22Rv1 (cell line): ENCODE results near the gene TMEM72.

ENCODE experiments used
- H3K27ac ChIP-seq: fragments of 450-650 bp; 2 replicates; pipeline ENCODE4 v1.5.1; 2017
- CTCF ChIP-seq: fragments of 450-650 bp; IDR thresholded peaks from 2 replicates; pipeline ENCODE4 v1.5.1; 2017; ENCODE audit warnings: mild to moderate bottlenecking
- ZFX ChIP-seq: fragments of 450-650 bp; IDR thresholded peaks from 2 replicates; pipeline ENCODE4 v1.6.1; 2017; ENCODE audit warnings: antibody characterized with exemption, borderline replicate concordance

Gene TMEM72

GRCh38 chr10:44917848-44918247 lies 6.7 kb downstream of the TMEM72 start:
- TF ChIP-seq ZFX, result no peak
- TF ChIP-seq CTCF, result no peak

DNA sequence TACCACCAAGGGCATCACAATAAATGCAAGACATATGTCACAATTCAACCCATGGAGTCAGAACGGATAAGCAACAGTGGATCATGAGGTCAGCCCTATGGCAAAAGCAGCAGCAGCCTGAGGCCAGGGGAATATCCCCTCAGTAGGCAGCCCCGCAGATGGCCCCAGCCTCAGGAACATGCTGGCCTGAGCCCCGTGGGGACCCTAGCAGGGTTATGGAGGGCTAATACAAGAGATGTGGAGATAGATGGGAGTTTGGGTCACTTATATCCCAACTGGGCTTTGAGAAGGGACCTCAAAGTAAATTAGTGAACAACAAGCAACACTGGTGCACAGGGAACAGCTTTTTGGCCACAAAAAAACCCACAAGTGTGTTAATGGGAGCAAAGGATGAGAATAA lies 9.1 kb downstream of the TMEM72 start:
- no peak overlapping the region for H3K27ac ChIP-seq
- TF ChIP-seq CTCF (no peak), ZFX (no peak)

More at GRCh38 chr10:44917848-44918247, 6.7 kb downstream of the TMEM72 start:
- H3K27ac ChIP-seq, result no peak overlapping the region

- no peak for TF ChIP-seq ZFX
- TF ChIP-seq CTCF, result no peak
- H3K27ac ChIP-seq, result no peak overlapping the region
These were observed 9.9 kb downstream of the TMEM72 start for GRCh38 chr10:44921061-44921460.

GRCh38 chr10:44921506-44921905 lies 10.4 kb downstream of the TMEM72 start:
- TF ChIP-seq CTCF, result no peak
- no peak for TF ChIP-seq ZFX
- no peak overlapping the region for H3K27ac ChIP-seq

- TF ChIP-seq ZFX, result no peak
- TF ChIP-seq CTCF, result no peak
- H3K27ac ChIP-seq, result no peak overlapping the region
These were observed 10.9 kb downstream of the TMEM72 start for GRCh38 chr10:44922021-44922420.

DNA sequence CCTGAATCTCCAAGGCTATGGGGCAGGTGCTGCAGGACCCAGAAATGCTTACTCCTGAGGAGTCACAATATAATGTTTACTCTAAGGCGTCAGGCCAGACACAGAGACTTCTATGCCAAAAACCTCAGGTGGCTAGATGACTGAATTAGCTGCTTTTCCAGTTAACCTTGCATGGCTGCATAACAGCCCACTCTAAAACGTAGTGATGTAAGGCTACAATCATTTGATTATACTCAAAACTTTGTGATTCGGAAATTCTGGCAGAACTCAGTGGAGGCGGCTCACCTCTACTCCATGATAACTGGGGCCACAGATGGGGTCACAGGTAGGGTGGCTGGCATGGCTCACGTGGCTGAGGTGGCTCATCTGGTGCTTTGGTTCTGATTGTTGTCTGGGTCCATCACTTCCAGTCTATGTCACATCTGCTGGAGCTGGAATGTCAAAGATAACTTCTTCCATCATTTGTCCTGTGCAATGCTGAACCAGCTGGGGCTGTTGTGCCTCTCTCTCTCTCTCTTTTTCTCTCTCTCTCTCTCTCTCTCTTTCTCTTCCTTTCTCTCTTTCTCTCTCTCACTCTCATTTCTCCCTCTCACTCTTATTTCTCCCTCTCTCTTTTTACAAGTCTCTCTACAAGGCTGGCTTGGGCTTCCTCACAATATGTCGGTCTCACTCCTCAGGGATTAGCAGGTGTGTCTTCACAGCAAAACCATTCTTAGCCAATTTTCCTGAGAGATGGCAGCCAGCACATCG lies 11.8 kb downstream of the TMEM72 start:
- H3K27ac ChIP-seq, result no peak overlapping the region
- TF ChIP-seq ZFX, result no peak
- TF ChIP-seq CTCF, result no peak

DNA sequence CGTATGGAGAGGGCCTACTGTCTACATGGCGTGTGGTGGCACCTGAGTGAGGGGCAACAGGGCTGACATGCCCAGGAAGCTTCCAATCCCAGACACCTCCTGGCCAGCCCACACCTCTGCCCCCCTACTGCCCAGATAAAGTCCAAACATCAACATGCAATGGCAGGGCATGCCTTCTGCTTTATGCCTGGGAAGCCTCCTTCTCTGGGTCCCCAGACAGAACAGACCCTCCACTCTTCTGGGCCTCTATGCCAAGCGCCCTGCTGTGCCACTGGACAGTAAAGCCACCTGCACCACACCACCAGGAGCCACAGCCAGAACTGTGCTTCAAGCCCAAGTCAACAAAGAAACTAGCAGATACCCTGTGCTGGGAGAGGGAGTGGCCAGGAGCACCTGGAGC lies 12.5 kb downstream of the TMEM72 start:
- H3K27ac ChIP-seq, result no peak overlapping the region
- TF ChIP-seq ZFX, result no peak
- TF ChIP-seq CTCF, result no peak
